GM12878 (cell line): ENCODE results near the gene CHKA. TPM values are rescaled to one million over a fixed set of nuclear protein-coding genes. Genes with fewer than 3 reads are reported as not detected.

Source experiments
- ATAC-seq: fragments of 200-7000 bp; cut with Tn5 transposase; 3 replicates; pipeline ENCODE4 v1.9.1; 2020; ENCODE audit warnings: mild to moderate bottlenecking, moderate library complexity
- BruUV-seq: library from RNA; stranded (reverse); fragments of 400-500 nt; replicated peaks from 2 replicates; lab custom pipeline; 2021; lab: Mats Ljungman, UMichigan
- CTCF ChIA-PET: fragments of 300-600 bp; sonication (Branson Sonifier 250); formaldehyde crosslinking; extraction: SDS; loops from one replicate; lab custom pipeline; 2021; ENCODE audit warnings: inconsistent platforms; lab: Yijun Ruan, JAX
- POLR2A ChIA-PET: fragments of 350-600 bp; formaldehyde crosslinking; extraction: SDS; loops from one replicate; lab custom pipeline; 2021; ENCODE audit warnings: inconsistent platforms; lab: Charles Lee
- RAD21 ChIA-PET: fragments of 300-600 bp; sonication (Branson Sonifier 250); formaldehyde crosslinking; loops from one replicate; lab custom pipeline; 2023; ENCODE audit warnings: antibody characterized with exemption; ENCODE audit not compliant: unreplicated experiment; lab: Charles Lee
- SMC1A ChIA-PET: fragments of 300-600 bp; sonication (Branson Sonifier 250); formaldehyde crosslinking; loops from one replicate; lab custom pipeline; 2023; ENCODE audit not compliant: unreplicated experiment, uncharacterized antibody; lab: Charles Lee
- DNase-seq: peaks from one replicate; pipeline ENCODE4 v3.0.0-alpha.2; 2011; ENCODE audit warnings: low read depth, low spot score
- FAIRE-seq: peaks from 3 replicates; lab custom pipeline; 2011; peaks lifted over from hg19 to GRCh38; lab: Jason Lieb, UNC
- H2AFZ ChIP-seq: 2 replicates; pipeline ENCODE4 v1.6.0; 2011; ENCODE audit warnings: low read depth, low read length, control low read depth; ENCODE audit not compliant: control insufficient read depth
- H3K27ac ChIP-seq: 2 replicates; pipeline ENCODE4 v1.5.1; 2011; ENCODE audit warnings: control low read depth; ENCODE audit not compliant: control insufficient read depth, insufficient read depth
- H3K27me3 ChIP-seq, 2 experiments: replicated peaks in 1 of 2; 2 replicates each; pipeline versions ENCODE4 v1.6.0 to v1.6.1; 2011; ENCODE audit warnings: low read length in 1 of 2; ENCODE audit not compliant: control insufficient read depth in 2 of 2, insufficient read depth in 2 of 2
- H3K36me3 ChIP-seq, 2 experiments: 2 replicates each; pipeline ENCODE4 v1.5.1; 2011; ENCODE audit warnings: low read length in 1 of 2; ENCODE audit not compliant: control insufficient read depth in 2 of 2, insufficient read depth in 2 of 2
- H3K4me1 ChIP-seq: 2 replicates; pipeline ENCODE4 v1.6.1; 2011; ENCODE audit warnings: mild to moderate bottlenecking, low read length, moderate library complexity, mixed read lengths; ENCODE audit not compliant: control insufficient read depth, insufficient read depth
- H3K4me2 ChIP-seq: 2 replicates; pipeline ENCODE4 v1.6.0; 2011; ENCODE audit warnings: control low read depth; ENCODE audit not compliant: control insufficient read depth, insufficient read depth
- H3K4me3 ChIP-seq: fragments of 200-600 bp; sonication (generic); 2 replicates; pipeline ENCODE4 v1.5.1; 2016
- H3K79me2 ChIP-seq: 2 replicates; pipeline ENCODE4 v1.6.0; 2011; ENCODE audit warnings: low read length; ENCODE audit not compliant: control insufficient read depth, insufficient read depth
- H3K9ac ChIP-seq: 2 replicates; pipeline ENCODE4 v1.8.0; 2011; ENCODE audit warnings: low read length, control low read depth, mixed read lengths; ENCODE audit not compliant: control insufficient read depth, insufficient read depth
- H3K9me3 ChIP-seq: replicated peaks from 3 replicates; pipeline ENCODE4 v1.5.1; 2011; ENCODE audit warnings: mild to moderate bottlenecking, low read length; ENCODE audit not compliant: control insufficient read depth, insufficient read depth
- H4K20me1 ChIP-seq: 2 replicates; pipeline ENCODE4 v1.6.0; 2011; ENCODE audit not compliant: control insufficient read depth, insufficient read depth
- BCLAF1 ChIP-seq: fragments of 450-650 bp; IDR thresholded peaks from 2 replicates; pipeline ENCODE4 v1.6.1; 2017; ENCODE audit warnings: antibody characterized with exemption, mild to moderate bottlenecking, moderate library complexity
- BRCA1 ChIP-seq: IDR thresholded peaks from 2 replicates; pipeline ENCODE4 v1.6.1; 2011; ENCODE audit warnings: low read depth, low read length, improper control_type of control experiment
- CEBPB ChIP-seq, 2 experiments: fragments of 150-350 bp in 1 of 2; IDR thresholded peaks; 2 replicates each; pipeline ENCODE4 v1.6.1; 2012 to 2014; ENCODE audit warnings: low read depth in 2 of 2, low read length in 2 of 2, borderline replicate concordance in 1 of 2, inconsistent platforms in 1 of 2
- ETV6 ChIP-seq, 2 experiments: fragments of 450-650 bp in 1 of 2; IDR thresholded peaks in 1 of 2; conservative IDR thresholded peaks in 1 of 2; 2 replicates each; pipeline ENCODE4 v1.6.1; 2014; ENCODE audit warnings: antibody characterized with exemption in 1 of 2, borderline replicate concordance in 1 of 2, low read depth in 1 of 2, mild to moderate bottlenecking in 1 of 2, moderate library complexity in 1 of 2
- KAT2A ChIP-seq: conservative IDR thresholded peaks from 2 replicates; pipeline ENCODE4 v1.6.1; 2011; ENCODE audit warnings: low read depth, low read length; ENCODE audit not compliant: control insufficient read depth
- STAT3 ChIP-seq: IDR thresholded peaks from 2 replicates; pipeline ENCODE4 v1.6.1; 2011; ENCODE audit warnings: low read depth, low read length, improper control_type of control experiment
- SUZ12 ChIP-seq: fragments of 200-600 bp; sonication (generic); IDR thresholded peaks from one replicate; pipeline ENCODE4 v1.6.1; 2018; ENCODE audit warnings: antibody characterized with exemption, mild to moderate bottlenecking; ENCODE audit not compliant: unreplicated experiment
- ZNF384 ChIP-seq: IDR thresholded peaks from 2 replicates; pipeline ENCODE4 v1.6.1; 2012; ENCODE audit warnings: low read depth, mild to moderate bottlenecking, low read length, improper control_type of control experiment, borderline replicate concordance
- WGBS: methylation state at CpG from one replicate; pipeline ENCODE4 v1.1.6; 2016; ENCODE audit warnings: low lambda C conversion rate; ENCODE audit not compliant: insufficient replicate concordance, insufficient coverage; ENCODE audit errors: missing lambda C conversion rate; 5-methylcytosine and 5-hydroxymethylcytosine counted together
- in situ Hi-C: fragments of 300-500 bp; cut with MboI; formaldehyde crosslinking; loops from 9 replicates; pipeline ENCODE4 v1.14.3; 2018; ENCODE audit warnings: mixed read lengths
- intact Hi-C: fragments of 100-400 bp; cut with micrococcal nuclease; formaldehyde crosslinking; loops from one replicate; pipeline ENCODE4 v1.14.2; 2022; ENCODE audit not compliant: unreplicated experiment
- polyA plus RNA-seq, 11 experiments: library from polyadenylated mRNA; depleted of rRNA in 4 of 11; unstranded in 6 of 11; stranded (reverse) in 5 of 11; fragments of >200 nt; fragmentation: Nextera tagmentation in 4 of 11; fragmentation: Illumina TruSeq in 1 of 11; extraction: Ambion mirVana in 4 of 11; extraction: Trizol in 1 of 11; gene quantifications; 1 replicate in 1 of 11; 2 replicates in 10 of 11; pipeline versions ENCODE4 v1.2.1 to v1.2.3, GENCODE V29; 2011 to 2016; ENCODE audit warnings: inconsistent platforms in 2 of 11, missing spikeins in 2 of 11, low read depth in 1 of 11
- total RNA-seq, 4 experiments: library from RNA; depleted of rRNA in 3 of 4; stranded (reverse); fragments of >200 nt in 3 of 4; fragmentation: Illumina TruSeq in 1 of 4; extraction: Trizol in 1 of 4; gene quantifications; 2 replicates each; pipeline versions ENCODE4 v1.2.1 to v1.2.3, GENCODE V29; 2013 to 2021
- TF ChIP-seq, protein P1 (sequence below): fragments of 450-650 bp; formaldehyde crosslinking; IDR thresholded peaks from 2 replicates; pipeline ENCODE4 v1.4.0; 2022; ENCODE audit warnings: mild to moderate bottlenecking, moderate library complexity
- TF ChIP-seq, protein P2 (sequence below): IDR thresholded peaks from 2 replicates; pipeline ENCODE4 v1.6.1; 2011; ENCODE audit warnings: mild to moderate bottlenecking, low read depth, low read length, moderate library complexity; ENCODE audit not compliant: insufficient replicate concordance

Gene CHKA
- total and polyA plus RNA-seq, 10 of the 15 experiments (the other 5 are each of a cell fraction or from before 2014, with no cell fraction given), result 5.2 to 29.2 (median 21.2) TPM

DNA sequence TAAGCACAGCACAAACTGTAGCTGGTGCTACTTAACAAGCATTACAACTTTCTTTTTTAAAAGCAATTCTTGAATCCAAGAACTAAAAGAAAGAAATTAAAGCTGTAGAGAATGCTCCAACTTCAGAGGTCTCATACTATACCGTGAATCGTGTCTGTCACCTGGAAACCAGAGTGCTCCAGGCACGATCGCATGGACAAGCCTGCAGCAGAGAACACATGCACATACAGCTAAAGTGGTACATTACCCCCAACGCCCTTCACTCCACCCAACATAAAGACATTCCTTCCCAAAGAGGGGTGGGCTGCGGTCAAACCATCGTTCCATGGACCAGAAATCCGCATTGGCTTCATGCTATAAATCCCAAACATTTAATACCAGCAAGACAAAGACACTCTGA lies 31.5 kb downstream of the CHKA start:
- TF ChIP-seq STAT3 (no peak), KAT2A (no peak), ETV6 (conservative IDR thresholded peaks at IDR 0.05 in 1 of 2, IDR thresholded peaks at IDR 0.05 in 1 of 2; ENCODE audit: borderline replicate concordance in 1 of 2, low read depth in 1 of 2) (no peak), CEBPB (IDR thresholded peaks at IDR 0.05; ENCODE audit: borderline replicate concordance in 1 of 2, low read depth in 2 of 2, low read length in 2 of 2) (no peak), BRCA1 (no peak), BCLAF1 (no peak), ZNF384 (no peak), SUZ12 (no peak)
- TF ChIP-seq, protein P1, sequence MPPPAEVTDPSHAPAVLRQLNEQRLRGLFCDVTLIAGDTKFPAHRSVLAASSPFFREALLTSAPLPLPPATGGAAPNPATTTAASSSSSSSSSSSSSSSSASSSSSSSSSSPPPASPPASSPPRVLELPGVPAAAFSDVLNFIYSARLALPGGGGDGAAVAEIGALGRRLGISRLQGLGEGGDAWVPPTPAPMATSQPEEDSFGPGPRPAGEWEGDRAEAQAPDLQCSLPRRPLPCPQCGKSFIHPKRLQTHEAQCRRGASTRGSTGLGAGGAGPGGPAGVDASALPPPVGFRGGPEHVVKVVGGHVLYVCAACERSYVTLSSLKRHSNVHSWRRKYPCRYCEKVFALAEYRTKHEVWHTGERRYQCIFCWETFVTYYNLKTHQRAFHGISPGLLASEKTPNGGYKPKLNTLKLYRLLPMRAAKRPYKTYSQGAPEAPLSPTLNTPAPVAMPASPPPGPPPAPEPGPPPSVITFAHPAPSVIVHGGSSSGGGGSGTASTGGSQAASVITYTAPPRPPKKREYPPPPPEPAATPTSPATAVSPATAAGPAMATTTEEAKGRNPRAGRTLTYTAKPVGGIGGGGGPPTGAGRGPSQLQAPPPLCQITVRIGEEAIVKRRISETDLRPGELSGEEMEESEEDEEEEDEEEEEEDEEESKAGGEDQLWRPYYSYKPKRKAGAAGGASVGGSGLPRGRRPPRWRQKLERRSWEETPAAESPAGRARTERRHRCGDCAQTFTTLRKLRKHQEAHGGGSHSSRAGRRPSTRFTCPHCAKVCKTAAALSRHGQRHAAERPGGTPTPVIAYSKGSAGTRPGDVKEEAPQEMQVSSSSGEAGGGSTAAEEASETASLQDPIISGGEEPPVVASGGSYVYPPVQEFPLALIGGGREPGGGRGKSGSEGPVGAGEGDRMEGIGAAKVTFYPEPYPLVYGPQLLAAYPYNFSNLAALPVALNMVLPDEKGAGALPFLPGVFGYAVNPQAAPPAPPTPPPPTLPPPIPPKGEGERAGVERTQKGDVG (CRISPR knock-in tag), result no peak
- TF ChIP-seq, protein P2, sequence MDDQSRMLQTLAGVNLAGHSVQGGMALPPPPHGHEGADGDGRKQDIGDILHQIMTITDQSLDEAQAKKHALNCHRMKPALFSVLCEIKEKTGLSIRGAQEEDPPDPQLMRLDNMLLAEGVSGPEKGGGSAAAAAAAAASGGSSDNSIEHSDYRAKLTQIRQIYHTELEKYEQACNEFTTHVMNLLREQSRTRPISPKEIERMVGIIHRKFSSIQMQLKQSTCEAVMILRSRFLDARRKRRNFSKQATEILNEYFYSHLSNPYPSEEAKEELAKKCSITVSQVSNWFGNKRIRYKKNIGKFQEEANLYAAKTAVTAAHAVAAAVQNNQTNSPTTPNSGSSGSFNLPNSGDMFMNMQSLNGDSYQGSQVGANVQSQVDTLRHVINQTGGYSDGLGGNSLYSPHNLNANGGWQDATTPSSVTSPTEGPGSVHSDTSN, result no peak
- H3K36me3 ChIP-seq, result peaks cover 2 to 5% of the 10 kb centered on the region in 2 experiments; a peak in 3 of 4 replicates
- no peak overlapping the region for H3K4me2 ChIP-seq
- in situ Hi-C loops (no loop called here), intact Hi-C loops (no loop called here)
- no TSS peak for BruUV-seq
- ATAC-seq (no peak), FAIRE-seq (no peak), DNase-seq (no peak)
- no peaks in the 10 kb centered on the region for H3K27me3 ChIP-seq
- 97% methylated on average over 8 of the region's 8 CpGs for WGBS
- H3K4me1 ChIP-seq, result no peaks in the 10 kb centered on the region; the same call in 1 of the 2 replicates
- no peak overlapping the region for H2AFZ ChIP-seq
- ChIA-PET CTCF (interaction anchor here (0.7 to 1.3 kb wide), 4 partner anchors 8 to 114 kb away, joined by 3 to 4 read pairs (median 4); no protein-coding TSS in a partner anchor), SMC1A (interaction anchor here (1.3 to 3.2 kb wide), 6 partner anchors 10 to 117 kb away, joined by 3 to 15 read pairs (median 6); no protein-coding TSS in a partner anchor), RAD21 (no interaction called here), POLR2A (interaction anchor here (1.0 kb wide), 1 partner anchor 49 kb away, joined by 3 read pairs; no protein-coding TSS in a partner anchor)
- H3K9me3 ChIP-seq, result no peaks in the 10 kb centered on the region
- H3K9ac ChIP-seq, result no peak overlapping the region
- H3K27ac ChIP-seq, result no peak overlapping the region
- H4K20me1 ChIP-seq, result no peaks in the 10 kb centered on the region
- no peak overlapping the region for H3K4me3 ChIP-seq
- peaks cover 11% of the 10 kb centered on the region for H3K79me2 ChIP-seq
